Neural progenitor cell (in vitro differentiated cells): ENCODE measurements around the gene AK8. TPM values are rescaled to one million over a fixed set of nuclear protein-coding genes. Genes with fewer than 3 reads are reported as not detected.

ENCODE experiments used
- DNase-seq: peaks from one replicate; pipeline ENCODE4 v3.0.0-alpha.2; 2016; ENCODE audit warnings: low spot score
- H2AFZ ChIP-seq: fragments of 200-600 bp; sonication (generic); replicated peaks from 2 replicates; pipeline ENCODE4 v1.6.1; 2016; ENCODE audit warnings: antibody characterized with exemption
- H3F3A ChIP-seq: fragments of 200-600 bp; sonication (generic); 2 replicates; pipeline ENCODE4 v1.6.1; 2016; ENCODE audit warnings: antibody characterized with exemption, low read depth
- H3K27ac ChIP-seq: fragments of 200-600 bp; sonication (generic); 2 replicates; pipeline ENCODE4 v1.5.1; 2016; ENCODE audit warnings: mild to moderate bottlenecking
- H3K27me3 ChIP-seq: fragments of 200-600 bp; sonication (generic); 2 replicates; pipeline ENCODE4 v1.6.1; 2016; ENCODE audit warnings: mild to moderate bottlenecking, moderate library complexity
- H3K36me3 ChIP-seq: fragments of 200-600 bp; sonication (generic); 2 replicates; pipeline ENCODE4 v1.5.1; 2016
- H3K4me1 ChIP-seq: fragments of 200-600 bp; sonication (generic); 2 replicates; pipeline ENCODE4 v1.6.1; 2016; ENCODE audit warnings: mixed run types
- H3K4me2 ChIP-seq: fragments of 200-600 bp; sonication (generic); 2 replicates; pipeline ENCODE4 v1.6.1; 2016
- H3K4me3 ChIP-seq: fragments of 200-600 bp; sonication (generic); 2 replicates; pipeline ENCODE4 v1.5.1; 2016
- H3K79me2 ChIP-seq: fragments of 200-600 bp; sonication (generic); 2 replicates; pipeline ENCODE4 v1.6.1; 2016; ENCODE audit warnings: low read depth
- H3K9ac ChIP-seq: fragments of 200-600 bp; sonication (generic); 2 replicates; pipeline ENCODE4 v1.6.1; 2016
- H3K9me3 ChIP-seq: fragments of 200-600 bp; sonication (generic); 2 replicates; pipeline ENCODE4 v1.5.1; 2016; ENCODE audit warnings: low read depth
- H4K20me1 ChIP-seq: fragments of 200-600 bp; sonication (generic); 2 replicates; pipeline ENCODE4 v1.6.1; 2016; ENCODE audit warnings: low read depth
- H3K27ac Mint-ChIP-seq: 3 replicates; pipeline ENCODE4 v1.8.0; 2021; ENCODE audit warnings: mixed read lengths
- H3K27me3 Mint-ChIP-seq: 2 replicates; pipeline ENCODE4 v1.8.0; 2022; ENCODE audit warnings: low read depth, mild to moderate bottlenecking, inconsistent platforms, moderate library complexity, mixed read lengths; ENCODE audit not compliant: insufficient read depth
- H3K36me3 Mint-ChIP-seq: 3 replicates; pipeline ENCODE4 v1.8.0; 2021; ENCODE audit warnings: mixed read lengths
- H3K4me1 Mint-ChIP-seq: 3 replicates; pipeline ENCODE4 v1.8.0; 2021; ENCODE audit warnings: mixed read lengths
- H3K4me3 Mint-ChIP-seq: 3 replicates; pipeline ENCODE4 v1.8.0; 2021; ENCODE audit warnings: mild to moderate bottlenecking, moderate library complexity, mixed read lengths
- H3K9me3 Mint-ChIP-seq: 3 replicates; pipeline ENCODE4 v1.8.0; 2020; ENCODE audit warnings: mixed read lengths
- CTCF ChIP-seq: fragments of 200-600 bp; sonication (generic); IDR thresholded peaks from 2 replicates; pipeline ENCODE4 v1.5.1; 2017; ENCODE audit warnings: antibody characterized with exemption, mild to moderate bottlenecking
- EZH2 ChIP-seq: fragments of 200-600 bp; sonication (generic); IDR thresholded peaks from 2 replicates; pipeline ENCODE4 v1.6.1; 2017; ENCODE audit warnings: antibody characterized with exemption, mild to moderate bottlenecking, moderate library complexity
- EZH2phosphoT487 ChIP-seq: fragments of 200-600 bp; sonication (generic); IDR thresholded peaks from 2 replicates; pipeline ENCODE4 v1.6.1; 2017; ENCODE audit warnings: antibody characterized with exemption
- total RNA-seq: library from RNA; depleted of rRNA; stranded (reverse); fragments of >200 nt; gene quantifications from 2 replicates; pipeline ENCODE4 v1.2.3, GENCODE V29; 2015; ENCODE audit warnings: low replicate concordance

The AK8 gene
- total RNA-seq, 1 donor from 2014 or later = 0.43 TPM

DNA sequence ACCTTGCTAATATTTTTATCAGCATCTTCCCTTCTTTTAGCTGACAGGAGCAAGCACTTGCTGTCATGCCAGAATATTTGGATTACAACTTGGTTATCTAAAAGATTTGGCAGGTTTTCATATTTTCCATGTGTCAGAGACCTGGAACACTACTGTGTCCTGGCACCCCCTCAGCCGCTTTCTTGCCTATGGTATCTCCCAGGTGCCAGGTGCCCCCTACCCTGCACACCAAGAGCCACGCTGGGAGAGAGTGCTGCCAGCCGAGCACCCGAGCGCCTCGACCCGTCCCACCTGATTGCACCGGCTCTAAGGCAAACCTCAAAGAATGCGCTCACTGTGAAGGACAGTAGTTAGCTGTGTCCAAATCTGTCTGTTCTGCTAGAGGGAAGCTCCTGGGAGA, 123.0 kb downstream of the AK8 start:
- Histone ChIP-seq H3K36me3 (no peaks in the 10 kb centered on the region), H3K4me3 (no peak overlapping the region), H3K9me3 (no peaks in the 10 kb centered on the region), H3K9ac (no peak overlapping the region), H3K27me3 (no peaks in the 10 kb centered on the region), H3K4me1 (peaks cover 16% of the 10 kb centered on the region), H3K79me2 (no peaks in the 10 kb centered on the region), H3F3A (peaks cover 8% of the 10 kb centered on the region), H4K20me1 (no peaks in the 10 kb centered on the region), H3K27ac (no peak overlapping the region), H3K4me2 (no peak overlapping the region), H2AFZ (no peak overlapping the region)
- Mint-ChIP-seq H3K36me3 (no peaks in the 10 kb centered on the region), H3K27ac (peak overlapping the region; percentile 69), H3K4me1 (peaks cover 61% of the 10 kb centered on the region), H3K4me3 (peak overlapping the region; percentile 30), H3K9me3 (no peaks in the 10 kb centered on the region), H3K27me3 (peaks cover 17% of the 10 kb centered on the region)
- DNase-seq = no peak
- TF ChIP-seq EZH2 (no peak), CTCF (no peak), EZH2phosphoT487 (no peak)

GRCh38 chr9:132754236-132754635, 123.8 kb downstream of the AK8 start:
- Histone ChIP-seq H3K36me3 (no peaks in the 10 kb centered on the region), H4K20me1 (no peaks in the 10 kb centered on the region), H2AFZ (no peak overlapping the region), H3K9ac (no peak overlapping the region), H3K4me3 (no peak overlapping the region), H3K4me1 (peaks cover 16% of the 10 kb centered on the region), H3K27ac (no peak overlapping the region), H3K27me3 (no peaks in the 10 kb centered on the region), H3K79me2 (no peaks in the 10 kb centered on the region), H3K4me2 (no peak overlapping the region), H3K9me3 (no peaks in the 10 kb centered on the region), H3F3A (peaks cover 8% of the 10 kb centered on the region)
- no peak for TF ChIP-seq EZH2
- TF ChIP-seq EZH2phosphoT487 = no peak
- no peak for TF ChIP-seq CTCF
- Mint-ChIP-seq H3K27me3 (peaks cover 17% of the 10 kb centered on the region), H3K27ac (no peak overlapping the region), H3K4me1 (peaks cover 61% of the 10 kb centered on the region), H3K9me3 (no peaks in the 10 kb centered on the region), H3K36me3 (no peaks in the 10 kb centered on the region), H3K4me3 (no peak overlapping the region)
- DNase-seq = no peak

DNA sequence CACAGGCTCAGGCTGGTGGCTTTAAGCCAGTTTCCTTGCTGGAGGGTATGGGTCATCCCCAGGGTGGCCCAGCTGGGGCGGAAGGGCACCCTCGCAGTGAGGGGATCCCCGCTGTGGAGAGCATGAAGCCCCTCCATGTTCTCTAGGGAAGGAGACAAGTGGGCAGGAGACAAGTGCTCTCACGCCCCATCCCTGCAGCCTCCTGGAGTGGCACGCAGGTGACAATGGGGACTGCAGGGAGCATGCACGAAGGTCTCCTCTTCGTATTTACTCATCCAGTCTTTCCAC, 124.5 kb downstream of the AK8 start:
- H3K27me3 ChIP-seq = no peaks in the 10 kb centered on the region
- H3K9ac ChIP-seq = no peak overlapping the region
- Mint-ChIP-seq H3K4me1 (peaks cover 62% of the 10 kb centered on the region), H3K36me3 (no peaks in the 10 kb centered on the region), H3K4me3 (no peak overlapping the region), H3K27me3 (peaks cover 17% of the 10 kb centered on the region), H3K27ac (no peak overlapping the region), H3K9me3 (no peaks in the 10 kb centered on the region)
- H3K4me2 ChIP-seq = peak overlapping the region; percentile 70
- no peaks in the 10 kb centered on the region for H3K79me2 ChIP-seq
- no peaks in the 10 kb centered on the region for H3K9me3 ChIP-seq
- no peaks in the 10 kb centered on the region for H3K36me3 ChIP-seq
- H2AFZ ChIP-seq = no peak overlapping the region
- no peak overlapping the region for H3K27ac ChIP-seq
- H3K4me3 ChIP-seq = no peak overlapping the region
- peaks cover 8% of the 10 kb centered on the region for H3F3A ChIP-seq
- no peak for TF ChIP-seq EZH2phosphoT487
- TF ChIP-seq EZH2 = no peak
- no peak for TF ChIP-seq CTCF
- DNase-seq = no peak
- H4K20me1 ChIP-seq = no peaks in the 10 kb centered on the region
- H3K4me1 ChIP-seq = peaks cover 16% of the 10 kb centered on the region
